Colon (tissue), 2 donors: ENCODE data around the gene ISM1.

Experiments
- FAIRE-seq: peaks from 2 replicates; lab custom pipeline; 2012; peaks lifted over from hg19 to GRCh38; lab: Jason Lieb, UNC
- donor health status: control.
- donor health status: control.

Gene ISM1

GRCh38 chr20:13220904-13221297 is at the start of gene ISM1:
ISM1 (plus strand) TSS chr20:13221274; CDS start chr20:13221777, 503 bp downstream.
- FAIRE-seq, result no peak

DNA sequence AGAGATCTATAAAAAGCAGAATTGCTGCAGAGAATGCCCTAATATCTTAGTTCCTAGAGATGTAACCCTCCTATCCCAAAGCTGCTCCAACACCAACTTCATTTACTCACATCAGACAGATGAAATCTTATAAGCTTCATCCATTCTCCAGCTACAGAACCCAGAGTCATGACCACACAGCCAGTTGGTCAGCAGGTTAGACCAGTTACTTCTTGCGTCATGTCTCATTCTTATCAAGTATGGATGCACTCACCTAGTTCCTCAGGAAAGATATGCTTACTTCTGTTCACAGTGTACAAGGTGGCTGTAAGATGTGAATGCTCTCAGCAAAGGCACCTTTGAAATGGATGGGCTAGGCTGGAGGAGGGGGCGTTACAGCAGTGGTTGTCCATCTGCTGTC is 47.9 kb upstream of the ISM1 start:
- FAIRE-seq, result no peak

DNA sequence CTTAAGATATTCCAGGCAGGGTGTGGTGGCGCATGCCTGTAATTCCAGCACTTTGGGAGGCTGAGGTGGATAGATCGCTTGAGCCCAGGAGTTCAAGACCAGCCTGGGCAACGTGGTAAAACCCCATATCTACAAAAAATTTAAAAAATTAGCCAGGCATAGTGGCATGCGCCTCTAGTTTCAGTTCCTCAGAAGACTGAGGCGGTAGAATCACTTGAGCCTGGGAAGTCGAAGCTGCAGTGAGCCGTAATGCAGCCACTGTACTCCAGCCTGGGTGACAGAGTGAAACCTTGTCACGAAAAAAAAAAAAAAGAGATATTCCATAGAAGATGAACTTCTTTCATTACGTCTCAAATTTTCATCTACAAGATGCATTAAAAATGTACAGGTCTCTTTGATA is 46.7 kb upstream of the ISM1 start:
- no peak for FAIRE-seq

- no peak for FAIRE-seq
Measured at GRCh38 chr20:13180986-13181889, 39.8 kb upstream of the ISM1 start.

DNA sequence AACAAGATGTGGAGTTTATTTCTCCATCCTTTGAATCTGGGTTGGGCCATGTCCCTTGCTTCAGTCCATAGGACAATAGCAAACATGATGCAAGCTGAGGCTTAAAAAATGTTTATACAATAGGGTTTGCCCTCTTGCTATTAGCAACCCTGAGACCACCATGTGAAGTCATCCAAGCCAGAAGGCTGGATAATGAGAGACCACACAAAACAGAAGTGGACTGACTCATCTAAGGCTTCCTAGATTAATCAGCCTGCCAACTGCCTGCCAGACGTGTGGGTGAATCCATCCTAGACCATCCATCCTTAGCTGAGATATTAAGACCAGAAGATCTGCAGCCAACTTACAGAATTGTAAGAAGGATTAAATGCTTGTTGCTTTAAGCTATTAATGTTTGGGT is 38.1 kb upstream of the ISM1 start:
- FAIRE-seq, result no peak

DNA sequence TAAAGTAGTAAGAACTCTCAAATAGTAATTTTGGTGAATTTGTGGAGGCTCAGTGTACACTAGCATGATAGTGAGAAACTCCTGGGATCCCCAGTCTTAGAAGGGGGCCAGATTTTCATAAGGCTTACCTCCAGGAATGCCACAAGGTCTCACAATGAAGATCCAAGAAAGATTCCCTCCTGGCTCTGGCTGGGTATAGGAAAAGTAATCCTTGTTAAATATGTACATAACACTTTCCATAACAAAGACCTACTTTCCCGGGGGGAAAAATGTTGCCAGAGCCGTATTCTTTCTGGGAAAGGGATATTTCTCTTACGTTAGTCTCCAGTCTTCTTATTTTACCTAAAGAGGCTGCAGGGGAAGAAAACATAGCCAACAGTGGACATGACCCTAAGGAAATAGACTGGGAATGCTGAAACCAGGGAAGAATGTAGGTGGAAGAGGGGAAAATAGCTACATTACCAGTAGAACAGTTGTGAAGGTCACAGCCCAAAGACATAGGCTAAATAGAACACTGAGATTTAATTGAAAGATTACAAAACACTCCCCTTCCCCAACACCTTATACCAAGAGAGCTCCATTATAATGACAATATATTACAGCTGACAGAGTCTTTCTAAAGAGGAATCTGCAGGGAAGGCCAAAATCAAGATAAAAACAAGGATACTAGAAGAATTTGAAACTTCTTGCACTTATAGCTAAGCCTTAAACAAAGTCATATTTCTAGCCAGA is 34.9 kb upstream of the ISM1 start:
- no peak for FAIRE-seq

- FAIRE-seq, result no peak
Measured at GRCh38 chr20:13187899-13188298, 33.2 kb upstream of the ISM1 start.

DNA sequence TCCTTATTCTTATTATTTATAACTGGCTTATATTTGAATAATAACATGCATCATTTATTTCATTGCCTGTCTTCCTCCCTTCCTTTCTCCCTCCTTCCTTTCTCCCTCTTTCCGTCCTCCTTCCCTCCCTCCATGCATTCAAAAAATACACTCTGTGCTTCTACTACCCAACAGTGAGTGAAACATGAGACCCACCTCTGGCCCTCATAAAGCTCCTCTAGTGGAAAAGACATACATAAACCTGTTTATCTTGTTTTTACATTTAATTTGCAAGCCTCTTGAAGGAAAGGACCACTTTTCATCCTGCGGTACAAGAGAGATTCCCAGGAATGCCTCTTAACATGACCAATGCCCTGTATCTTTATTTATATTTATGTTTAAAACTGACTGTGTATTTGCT is 21.8 kb upstream of the ISM1 start:
- no peak for FAIRE-seq

DNA sequence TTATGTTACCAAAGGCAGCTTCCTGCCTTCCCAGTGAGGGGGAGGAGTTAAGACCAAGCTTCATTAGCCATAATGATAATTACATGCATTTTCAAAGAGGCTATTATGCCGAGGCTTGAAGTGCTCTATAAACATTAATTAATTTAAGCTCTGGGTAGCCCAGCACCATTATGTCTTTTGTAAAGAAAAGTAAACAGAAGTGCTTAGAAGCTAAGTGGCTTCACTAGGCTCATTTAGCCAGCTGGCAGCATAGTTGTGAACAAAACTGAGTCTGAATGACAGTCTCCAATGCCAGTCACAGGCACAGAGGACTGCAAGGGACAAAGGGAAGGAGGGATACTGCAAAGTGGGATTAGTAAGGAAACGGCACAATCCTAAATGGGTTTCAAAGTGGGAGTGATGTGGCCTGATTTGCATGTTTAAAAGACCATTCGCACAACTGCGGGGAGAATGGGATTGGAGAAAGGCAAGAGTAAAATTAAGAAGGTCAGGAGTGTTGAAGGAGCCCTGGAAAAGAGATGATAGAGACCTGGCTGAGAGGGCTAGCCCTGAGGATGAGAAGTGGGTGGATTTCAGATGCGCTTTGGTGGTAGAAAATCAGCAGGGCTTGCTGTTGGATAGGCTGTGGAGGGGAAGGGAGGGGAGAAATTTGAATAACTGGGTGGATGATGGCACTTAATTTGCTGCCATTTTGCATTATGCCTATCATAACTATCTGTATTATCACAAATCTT is 20.1 kb upstream of the ISM1 start:
- FAIRE-seq, result no peak

DNA sequence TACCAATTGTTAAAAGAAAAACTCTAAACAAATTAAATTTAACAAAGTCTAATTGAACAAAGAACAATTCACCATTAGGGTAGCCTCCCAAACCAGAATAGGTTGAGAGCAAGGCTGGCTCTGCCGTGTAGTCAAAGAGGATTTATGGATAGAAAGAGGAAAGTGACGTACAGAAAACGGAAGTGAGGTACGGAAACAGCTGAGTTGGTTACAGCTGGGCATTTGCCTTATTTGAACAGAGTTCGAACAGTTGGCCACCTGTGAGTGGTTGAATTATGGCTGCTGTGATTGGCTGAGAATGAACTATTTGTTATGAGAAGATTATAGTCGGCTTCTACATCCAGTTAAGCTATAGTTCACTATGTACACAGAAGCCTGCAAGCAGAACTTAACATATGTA is 18.5 kb upstream of the ISM1 start:
- FAIRE-seq, result no peak

DNA sequence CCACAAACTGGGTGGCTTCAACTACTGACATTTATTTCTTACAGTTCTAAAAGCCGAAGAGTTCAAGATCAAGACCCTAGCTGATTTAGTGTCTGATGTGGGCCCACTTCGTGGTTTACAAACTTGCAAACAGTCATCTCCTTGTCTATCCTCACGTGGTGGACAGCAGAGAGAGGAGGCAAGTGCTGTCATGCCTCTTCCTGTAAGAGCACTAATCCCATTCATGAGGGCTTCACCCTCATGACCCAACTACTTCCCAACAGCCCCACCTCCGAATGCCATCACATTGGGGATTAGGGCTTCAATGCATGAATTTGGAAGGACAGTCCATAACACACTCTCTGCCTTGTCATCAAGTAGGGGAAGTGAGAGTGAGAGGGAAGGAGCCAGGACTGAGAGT is 15.6 kb upstream of the ISM1 start:
- FAIRE-seq, result no peak

DNA sequence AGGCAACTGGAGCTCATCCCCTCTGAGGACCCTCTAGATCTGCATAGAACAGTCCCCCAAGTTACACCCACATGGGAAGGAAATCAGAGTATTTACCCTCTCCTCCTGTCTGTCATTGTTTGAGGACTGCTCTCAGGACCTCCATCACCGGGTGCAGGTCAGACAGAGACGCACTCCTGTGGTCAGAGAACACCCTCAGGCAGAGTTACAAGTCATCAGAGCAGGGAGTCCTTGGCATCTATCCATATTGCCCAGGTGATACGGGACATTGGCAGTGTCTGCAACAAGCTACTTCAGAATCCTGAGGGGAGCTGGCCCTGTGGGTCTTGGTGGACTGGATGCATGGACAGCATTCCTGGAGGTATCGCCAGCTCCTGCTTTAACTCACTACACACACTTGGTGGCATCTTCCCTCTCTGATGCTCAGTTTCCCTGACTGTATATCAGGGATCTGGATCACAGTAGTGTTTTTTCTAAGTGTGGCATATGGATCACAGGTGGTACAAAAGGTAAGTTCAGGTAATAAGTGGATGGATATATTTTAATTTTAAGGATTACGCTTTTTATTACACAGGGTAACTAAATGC is 15.1 kb upstream of the ISM1 start:
- no peak for FAIRE-seq

GRCh38 chr20:13207016-13207415 is 14.1 kb upstream of the ISM1 start:
- no peak for FAIRE-seq

DNA sequence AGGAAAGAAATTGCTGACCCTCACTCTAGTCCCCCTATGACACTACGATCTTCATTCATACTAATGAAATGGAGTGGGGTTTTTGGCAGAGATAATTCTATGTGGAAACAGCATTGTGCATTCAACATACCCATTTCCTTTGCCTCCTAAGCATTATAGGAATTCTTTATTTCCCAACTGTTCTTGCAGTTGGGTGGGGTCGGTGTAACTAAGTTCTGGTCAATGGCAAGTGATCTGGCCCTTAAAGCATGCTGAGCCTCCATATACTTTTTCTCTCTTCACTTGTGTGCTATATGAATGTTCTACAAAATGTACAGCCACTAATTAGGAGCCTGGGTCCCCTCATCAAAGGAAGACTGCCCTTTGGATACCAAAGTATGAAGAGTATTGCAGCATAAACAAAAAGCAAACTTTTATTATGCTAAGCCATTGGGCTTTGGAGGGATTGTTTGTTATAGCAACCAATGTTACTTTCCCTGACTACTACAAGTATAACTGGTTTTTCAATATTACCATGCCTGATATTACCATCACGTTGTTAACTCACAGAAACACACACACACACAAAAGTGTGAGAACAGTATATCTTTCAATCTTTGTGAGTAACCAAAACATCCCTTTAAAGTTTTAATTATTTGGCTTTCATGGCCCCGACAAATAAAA is 9.0 kb upstream of the ISM1 start:
- no peak for FAIRE-seq

DNA sequence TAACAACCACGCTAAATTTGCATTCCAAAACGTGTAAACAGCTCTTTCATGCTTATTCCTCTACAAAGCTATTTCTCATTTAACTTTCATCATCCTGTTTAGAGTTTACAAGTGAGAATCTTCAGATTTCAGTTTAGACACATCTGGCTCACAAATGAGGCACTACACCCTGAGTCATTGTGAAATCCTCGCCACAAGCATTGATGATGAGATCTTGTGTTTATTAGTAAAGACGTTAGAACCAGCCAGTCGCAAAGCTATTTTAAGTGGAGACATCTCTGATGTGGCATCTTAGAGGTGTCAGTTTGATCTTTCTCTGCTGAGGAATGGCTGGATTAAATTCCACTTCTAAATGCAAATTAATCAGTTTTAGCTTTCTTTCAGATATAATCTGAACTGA is 8.3 kb upstream of the ISM1 start:
- no peak for FAIRE-seq

DNA sequence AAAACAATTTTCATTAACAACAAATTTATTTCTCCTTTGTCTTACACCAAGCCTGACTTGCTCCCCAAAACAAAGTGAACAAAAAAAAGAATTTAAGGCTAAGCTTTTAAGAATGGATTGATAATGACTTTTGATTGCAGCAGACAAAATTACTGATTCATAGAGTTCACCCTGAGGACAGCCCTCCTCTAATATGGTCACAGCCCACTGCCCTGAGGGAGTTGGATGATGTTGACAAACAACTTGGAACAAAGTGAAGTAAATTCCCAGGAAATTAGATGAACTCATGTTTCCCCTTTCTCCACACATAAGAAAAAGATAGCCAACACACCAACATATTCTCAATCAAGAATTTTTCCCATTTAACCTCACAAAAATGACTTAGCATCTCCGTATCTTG is 7.7 kb upstream of the ISM1 start:
- FAIRE-seq, result no peak

DNA sequence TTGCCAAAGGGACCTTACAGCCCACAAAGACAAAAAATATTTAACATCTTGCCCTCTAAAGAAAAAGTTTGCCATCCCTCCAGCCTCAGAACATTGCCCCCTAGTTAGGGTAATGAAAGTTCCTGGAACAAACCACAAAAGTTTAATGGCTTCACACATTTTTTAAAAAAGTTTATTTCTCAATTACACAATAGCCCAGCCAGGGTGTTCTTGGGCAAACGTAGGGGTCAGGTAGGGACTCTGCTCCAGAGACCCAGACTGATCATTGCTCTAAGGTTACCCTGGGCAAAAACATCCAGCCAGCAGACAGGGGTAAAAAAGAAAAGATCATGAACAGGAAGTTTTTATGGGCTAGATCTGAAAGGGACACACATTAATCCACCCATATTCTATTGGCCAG is 4.5 kb upstream of the ISM1 start:
- no peak for FAIRE-seq

- no peak for FAIRE-seq
Measured at GRCh38 chr20:13219327-13220193, 1.5 kb upstream of the ISM1 start.

- FAIRE-seq, result no peak
Measured at GRCh38 chr20:13220194-13220903, 725 bp upstream of the ISM1 start.

DNA sequence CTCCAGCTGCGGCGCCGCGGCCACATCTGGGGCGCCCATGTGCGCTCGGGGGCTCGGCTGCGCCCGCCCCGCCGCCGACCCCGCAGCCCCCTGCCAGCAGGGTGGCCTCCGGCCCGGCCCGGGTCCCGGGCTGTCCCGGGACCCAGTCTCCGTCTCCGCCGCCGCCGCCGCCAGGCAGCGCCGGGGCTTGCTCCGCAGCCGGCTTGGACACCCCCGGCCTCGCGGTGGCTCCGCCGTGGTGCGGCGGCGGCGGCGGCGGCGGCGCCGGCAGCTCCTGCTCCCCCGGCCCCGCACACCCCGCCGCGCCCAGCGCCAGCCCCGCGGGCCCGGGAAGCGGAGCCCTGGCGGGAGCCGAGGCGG is 219 bp downstream of the ISM1 start:
- FAIRE-seq, result no peak
